PC-9 (cell line): ENCODE results near the gene NEDD8. TPM values are rescaled to one million over a fixed set of nuclear protein-coding genes. Genes with fewer than 3 reads are reported as not detected.
"Not testable (repeated sequence)": the region's sequence is repeated elsewhere in the genome, so short reads cannot be mapped to it uniquely, and the experiment has no call there.

ENCODE experiments used
- BruUV-seq: library from RNA; stranded (reverse); fragments of 400-500 nt; replicated peaks from 2 replicates; lab custom pipeline; 2021; lab: Mats Ljungman, UMichigan
- CTCF ChIA-PET: fragments of 300-600 bp; sonication (Branson Sonifier 250); formaldehyde crosslinking; loops from one replicate; lab custom pipeline; 2022; ENCODE audit warnings: antibody characterized with exemption; lab: Charles Lee
- POLR2A ChIA-PET: fragments of 300-600 bp; sonication (Branson Sonifier 250); formaldehyde crosslinking; loops from one replicate; lab custom pipeline; 2022; ENCODE audit warnings: antibody characterized with exemption; ENCODE audit not compliant: unreplicated experiment; lab: Charles Lee
- DNase-seq, 2 experiments: peaks; one replicate each; pipeline versions ENCODE4 v3.0.0 to v3.0.0-alpha.2; 2015 to 2022; ENCODE audit warnings: mixed read lengths in 1 of 2
- H2AFZ ChIP-seq: fragments of 200-600 bp; sonication (generic); 2 replicates; pipeline ENCODE4 v1.8.1; 2017; ENCODE audit warnings: antibody characterized with exemption
- H3F3A ChIP-seq: fragments of 200-600 bp; sonication (generic); 2 replicates; pipeline ENCODE4 v1.8.1; 2017; ENCODE audit warnings: antibody characterized with exemption, mild to moderate bottlenecking, low read depth; ENCODE audit not compliant: insufficient read depth
- H3K27ac ChIP-seq: fragments of 200-600 bp; sonication (generic); 2 replicates; pipeline ENCODE4 v1.6.1; 2016; ENCODE audit warnings: mixed run types
- H3K27me3 ChIP-seq: fragments of 200-600 bp; sonication (generic); 2 replicates; pipeline ENCODE4 v1.6.1; 2016; ENCODE audit warnings: low read depth, mixed run types; ENCODE audit not compliant: insufficient read depth
- H3K36me3 ChIP-seq: fragments of 200-600 bp; sonication (generic); 2 replicates; pipeline ENCODE4 v1.6.1; 2016; ENCODE audit warnings: low read depth, mixed run types
- H3K4me1 ChIP-seq: fragments of 200-600 bp; sonication (generic); replicated peaks from 2 replicates; pipeline ENCODE4 v1.6.1; 2016; ENCODE audit warnings: mixed run types; ENCODE audit not compliant: insufficient read depth
- H3K4me2 ChIP-seq: fragments of 200-600 bp; sonication (generic); 2 replicates; pipeline ENCODE4 v1.6.1; 2017; ENCODE audit warnings: mixed run types
- H3K4me3 ChIP-seq: fragments of 200-600 bp; sonication (generic); 2 replicates; pipeline ENCODE4 v1.6.1; 2016; ENCODE audit warnings: mixed run types
- H3K79me2 ChIP-seq: fragments of 200-600 bp; sonication (generic); 2 replicates; pipeline ENCODE4 v1.6.1; 2017; ENCODE audit warnings: low read depth, mixed run types
- H3K9me2 ChIP-seq: fragments of 200-600 bp; sonication (generic); 2 replicates; pipeline ENCODE4 v1.8.1; 2017; ENCODE audit warnings: mild to moderate bottlenecking; ENCODE audit not compliant: insufficient read depth
- H3K9me3 ChIP-seq: fragments of 200-600 bp; sonication (generic); 2 replicates; pipeline ENCODE4 v1.8.1; 2016; ENCODE audit warnings: low read depth; ENCODE audit not compliant: insufficient read depth
- H4K20me1 ChIP-seq: fragments of 200-600 bp; sonication (generic); 2 replicates; pipeline ENCODE4 v1.8.1; 2017; ENCODE audit not compliant: insufficient read depth
- CTCF ChIP-seq: fragments of 200-600 bp; sonication (generic); conservative IDR thresholded peaks from 2 replicates; pipeline ENCODE4 v1.6.1; 2017; ENCODE audit warnings: mixed run types, antibody characterized with exemption, mild to moderate bottlenecking, moderate library complexity
- EZH2 ChIP-seq: fragments of 200-600 bp; sonication (generic); IDR thresholded peaks from 2 replicates; pipeline ENCODE4 v1.8.0; 2017; ENCODE audit warnings: antibody characterized with exemption, low read depth
- intact Hi-C: fragments of 100-400 bp; cut with micrococcal nuclease; formaldehyde crosslinking; loops from one replicate; pipeline ENCODE4 v1.10.0; 2022; ENCODE audit not compliant: unreplicated experiment
- total RNA-seq: library from RNA; stranded (reverse); gene quantifications from 2 replicates; pipeline ENCODE4 v1.2.3, GENCODE V29; 2021

Gene NEDD8
- total RNA-seq, 1 experiment from 2014 or later, result 179 TPM

- no peak for TF ChIP-seq EZH2
- TF ChIP-seq CTCF, result no peak
- Histone ChIP-seq H3K79me2 (no peaks in the 10 kb centered on the region), H3K4me2 (no peak overlapping the region), H3K9me2 (no peaks in the 10 kb centered on the region), H2AFZ (no peak overlapping the region), H4K20me1 (no peaks in the 10 kb centered on the region), H3K27ac (no peak overlapping the region), H3K4me3 (no peak overlapping the region), H3F3A (no peaks in the 10 kb centered on the region), H3K36me3 (no peaks in the 10 kb centered on the region), H3K27me3 (no peaks in the 10 kb centered on the region), H3K4me1 (no peaks in the 10 kb centered on the region), H3K9me3 (no peaks in the 10 kb centered on the region)
- CTCF ChIA-PET, result no interaction called here
- intact Hi-C loops, result no loop called here
- DNase-seq, result no peak
- POLR2A ChIA-PET, result no interaction called here
- BruUV-seq, result no TSS peak
These were observed 17.3 kb upstream of the NEDD8 start for GRCh38 chr14:24249230-24250021.

- BruUV-seq, result no TSS peak
- Histone ChIP-seq H3K9me3 (no peaks in the 10 kb centered on the region), H3K4me1 (peaks cover 6% of the 10 kb centered on the region), H3K79me2 (no peaks in the 10 kb centered on the region), H3K4me2 (no peak overlapping the region), H3K27ac (no peak overlapping the region), H4K20me1 (no peaks in the 10 kb centered on the region), H3K27me3 (no peaks in the 10 kb centered on the region), H2AFZ (no peak overlapping the region), H3K36me3 (no peaks in the 10 kb centered on the region), H3K9me2 (no peaks in the 10 kb centered on the region), H3F3A (peaks cover 12% of the 10 kb centered on the region; the same call in 1 of the 2 replicates), H3K4me3 (no peak overlapping the region)
- ChIA-PET CTCF (interaction anchor here (0.6 kb wide), 1 partner anchor 60 kb away, joined by 4 read pairs; no protein-coding TSS in a partner anchor), POLR2A (interaction anchor here (0.6 kb wide), 1 partner anchor 45 kb away, joined by 3 read pairs; no protein-coding TSS in a partner anchor)
- TF ChIP-seq CTCF (no peak), EZH2 (no peak)
- DNase-seq, result no peak
- intact Hi-C loops, result no loop called here
These were observed 15.3 kb upstream of the NEDD8 start for GRCh38 chr14:24247422-24247821.

- Histone ChIP-seq H3K4me1 (peaks cover 6% of the 10 kb centered on the region), H3K27ac (no peak overlapping the region), H3K4me2 (no peak overlapping the region), H3K9me2 (no peaks in the 10 kb centered on the region), H3K9me3 (no peaks in the 10 kb centered on the region), H3K36me3 (no peaks in the 10 kb centered on the region), H4K20me1 (no peaks in the 10 kb centered on the region), H3K4me3 (no peak overlapping the region), H2AFZ (no peak overlapping the region), H3K79me2 (no peaks in the 10 kb centered on the region), H3K27me3 (no peaks in the 10 kb centered on the region), H3F3A (peaks cover 12% of the 10 kb centered on the region; the same call in 1 of the 2 replicates)
- DNase-seq, result no peak
- TF ChIP-seq CTCF (no peak), EZH2 (no peak)
- ChIA-PET POLR2A (interaction anchor here (0.6 to 0.7 kb wide), 2 partner anchors 46 to 122 kb away, joined by 3 to 6 read pairs; no protein-coding TSS in a partner anchor), CTCF (interaction anchor here (0.7 kb wide), 1 partner anchor 210 kb away, joined by 3 read pairs; no protein-coding TSS in a partner anchor)
- BruUV-seq, result no TSS peak
- intact Hi-C loops, result no loop called here
These were observed 14.6 kb upstream of the NEDD8 start for GRCh38 chr14:24246765-24247212.

GRCh38 chr14:24245350-24245749 lies 13.2 kb upstream of the NEDD8 start:
- H3F3A ChIP-seq, result peaks cover 16% of the 10 kb centered on the region; the same call in 1 of the 2 replicates
- H3K27ac ChIP-seq, H3K36me3 ChIP-seq, H3K79me2 ChIP-seq, H3K4me1 ChIP-seq, BruUV-seq, DNase-seq, H3K4me3 ChIP-seq, H4K20me1 ChIP-seq, H3K4me2 ChIP-seq, H2AFZ ChIP-seq, H3K9me3 ChIP-seq, H3K27me3 ChIP-seq, intact Hi-C loops, CTCF ChIA-PET, H3K9me2 ChIP-seq: not testable (repeated sequence)
- POLR2A ChIA-PET, result interaction anchor here (0.6 kb wide), 1 partner anchor 14 kb away, joined by 3 read pairs; no protein-coding TSS in a partner anchor
